Measurements from ENCODE around the gene PRDM16. TPM values are rescaled to one million over a fixed set of nuclear protein-coding genes. Genes with fewer than 3 reads are reported as not detected.

The PRDM16 gene
- polyA plus RNA-seq, 2 of the 4 experiments (the other 2 are of a cell fraction), result 0.03 to 0.35 TPM

DNA sequence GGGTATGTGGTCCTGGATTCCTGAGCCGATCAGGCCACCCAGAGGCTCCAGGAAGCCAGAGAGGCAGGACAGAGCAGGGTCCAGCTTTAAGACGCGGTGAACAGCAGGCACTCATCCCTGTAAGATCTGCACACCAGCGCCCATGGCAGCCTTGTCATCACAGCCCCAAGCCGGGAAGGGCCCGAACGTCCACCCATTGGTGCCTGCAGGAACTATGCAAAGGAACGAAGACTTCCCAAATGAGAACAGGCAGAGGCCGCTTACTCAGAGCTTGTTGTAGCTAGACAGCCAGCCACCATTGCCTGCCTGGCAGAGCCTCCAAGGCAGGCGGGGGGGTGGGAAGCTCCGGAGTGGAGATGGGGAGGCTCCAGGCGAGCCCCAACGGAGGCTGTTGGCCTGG is 373.3 kb downstream of the PRDM16 start:
- ChIA-PET POLR2A (no interaction called here), CTCF (interaction anchor here (0.8 to 2.3 kb wide), 3 partner anchors 11 to 42 kb away, joined by 3 to 14 read pairs (median 4); no protein-coding TSS in a partner anchor)
- Histone ChIP-seq H3K4me2 (no peak overlapping the region), H3K27ac (no peak overlapping the region), H3K9me3 (no peaks in the 10 kb centered on the region; the same call in 2 of the 3 replicates), H3K4me1 (no peaks in the 10 kb centered on the region), H3K4me3 (no peak overlapping the region)
- TF ChIP-seq CHD2 (IDR thresholded peaks at IDR 0.05; ENCODE audit: low read length, partially characterized antibody) (no peak), CBX8 (IDR thresholded peaks at IDR 0.05) (no peak), MAZ (IDR thresholded peaks at IDR 0.05; ENCODE audit: borderline replicate concordance, low read depth, low read length) (no peak)
- TF ChIP-seq, protein P1, sequence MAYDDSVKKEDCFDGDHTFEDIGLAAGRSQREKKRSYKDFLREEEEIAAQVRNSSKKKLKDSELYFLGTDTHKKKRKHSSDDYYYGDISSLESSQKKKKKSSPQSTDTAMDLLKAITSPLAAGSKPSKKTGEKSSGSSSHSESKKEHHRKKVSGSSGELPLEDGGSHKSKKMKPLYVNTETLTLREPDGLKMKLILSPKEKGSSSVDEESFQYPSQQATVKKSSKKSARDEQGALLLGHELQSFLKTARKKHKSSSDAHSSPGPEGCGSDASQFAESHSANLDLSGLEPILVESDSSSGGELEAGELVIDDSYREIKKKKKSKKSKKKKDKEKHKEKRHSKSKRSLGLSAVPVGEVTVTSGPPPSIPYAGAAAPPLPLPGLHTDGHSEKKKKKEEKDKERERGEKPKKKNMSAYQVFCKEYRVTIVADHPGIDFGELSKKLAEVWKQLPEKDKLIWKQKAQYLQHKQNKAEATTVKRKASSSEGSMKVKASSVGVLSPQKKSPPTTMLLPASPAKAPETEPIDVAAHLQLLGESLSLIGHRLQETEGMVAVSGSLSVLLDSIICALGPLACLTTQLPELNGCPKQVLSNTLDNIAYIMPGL (CRISPR knock-in tag; IDR thresholded peaks at IDR 0.05; ENCODE audit: borderline replicate concordance), result no peak
- TF ChIP-seq, protein P2, sequence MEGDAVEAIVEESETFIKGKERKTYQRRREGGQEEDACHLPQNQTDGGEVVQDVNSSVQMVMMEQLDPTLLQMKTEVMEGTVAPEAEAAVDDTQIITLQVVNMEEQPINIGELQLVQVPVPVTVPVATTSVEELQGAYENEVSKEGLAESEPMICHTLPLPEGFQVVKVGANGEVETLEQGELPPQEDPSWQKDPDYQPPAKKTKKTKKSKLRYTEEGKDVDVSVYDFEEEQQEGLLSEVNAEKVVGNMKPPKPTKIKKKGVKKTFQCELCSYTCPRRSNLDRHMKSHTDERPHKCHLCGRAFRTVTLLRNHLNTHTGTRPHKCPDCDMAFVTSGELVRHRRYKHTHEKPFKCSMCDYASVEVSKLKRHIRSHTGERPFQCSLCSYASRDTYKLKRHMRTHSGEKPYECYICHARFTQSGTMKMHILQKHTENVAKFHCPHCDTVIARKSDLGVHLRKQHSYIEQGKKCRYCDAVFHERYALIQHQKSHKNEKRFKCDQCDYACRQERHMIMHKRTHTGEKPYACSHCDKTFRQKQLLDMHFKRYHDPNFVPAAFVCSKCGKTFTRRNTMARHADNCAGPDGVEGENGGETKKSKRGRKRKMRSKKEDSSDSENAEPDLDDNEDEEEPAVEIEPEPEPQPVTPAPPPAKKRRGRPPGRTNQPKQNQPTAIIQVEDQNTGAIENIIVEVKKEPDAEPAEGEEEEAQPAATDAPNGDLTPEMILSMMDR (IDR thresholded peaks at IDR 0.05), result no peak
- WGBS (ENCODE audit: missing lambda C conversion rate), result 36% methylated on average over 2 of the region's 13 CpGs
- DNase-seq (ENCODE audit: low read depth in 1 of 2, low spot score in 1 of 2) (no peak), ATAC-seq (no peak; a peak in 1 of 6 replicates), FAIRE-seq (no peak)

DNA sequence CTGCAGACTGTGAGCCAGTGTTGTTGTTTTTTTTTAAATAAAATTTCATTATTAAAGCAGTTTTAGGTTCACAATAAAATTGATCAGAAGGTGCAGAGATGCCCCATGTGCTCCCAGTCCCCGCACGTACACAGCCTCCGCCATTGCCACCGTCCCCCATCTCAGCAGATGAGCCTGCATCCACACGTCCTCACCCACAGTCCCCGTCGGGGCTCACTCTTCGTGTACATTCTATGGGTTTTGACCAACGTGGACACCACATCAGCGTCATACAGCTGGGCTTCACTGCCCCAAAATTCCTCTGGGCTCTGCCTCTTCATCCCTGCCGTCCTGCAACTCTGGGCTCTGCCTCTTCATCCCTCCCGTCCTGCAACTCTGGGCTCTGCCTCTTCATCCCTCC is 373.9 kb downstream of the PRDM16 start:
- ChIA-PET POLR2A (no interaction called here), CTCF (interaction anchor here (0.8 to 2.3 kb wide), 4 partner anchors 10 to 48 kb away, joined by 3 to 14 read pairs (median 4); no protein-coding TSS in a partner anchor)

DNA sequence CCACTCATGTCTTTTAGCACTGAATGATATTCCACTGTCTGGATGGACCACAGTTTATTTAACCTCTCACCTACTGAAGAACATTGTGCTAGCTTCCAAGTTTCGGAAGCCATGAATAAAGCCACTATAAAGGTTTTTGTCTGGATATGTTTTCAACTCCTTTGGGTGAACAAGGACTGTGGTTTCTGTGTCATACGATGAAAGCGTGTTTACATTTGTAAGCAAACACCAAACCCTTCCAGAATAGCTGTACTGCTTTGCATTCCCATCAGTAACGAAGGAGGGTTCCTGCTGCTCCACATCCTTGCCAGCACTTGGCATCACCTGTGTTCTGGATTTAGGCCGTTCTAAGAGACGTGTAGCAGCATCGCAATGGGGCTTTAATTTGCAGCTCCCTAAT is 374.8 kb downstream of the PRDM16 start:
- ChIA-PET POLR2A (no interaction called here), CTCF (interaction anchor here (1.0 to 1.5 kb wide), 3 partner anchors 9 to 47 kb away, joined by 3 to 12 read pairs (median 3); no protein-coding TSS in a partner anchor)
- H3K4me3 ChIP-seq, result no peak overlapping the region
- FAIRE-seq (no peak), ATAC-seq (no peak), DNase-seq (ENCODE audit: low read depth in 1 of 2, low spot score in 1 of 2) (no peak)
- 74% methylated on average over 7 of the region's 7 CpGs for WGBS (ENCODE audit: missing lambda C conversion rate)
- no peaks in the 10 kb centered on the region for H3K4me1 ChIP-seq
- H3K27ac ChIP-seq, result no peak overlapping the region
- H3K9me3 ChIP-seq, result no peaks in the 10 kb centered on the region; the same call in 2 of the 3 replicates
- H3K4me2 ChIP-seq, result no peak overlapping the region
- TF ChIP-seq BHLHE40 (IDR thresholded peaks at IDR 0.05; ENCODE audit: low read depth, low read length) (no peak), HOXB5 (CRISPR knock-in tag; IDR thresholded peaks at IDR 0.05) (no peak), HOXB13 (CRISPR knock-in tag; IDR thresholded peaks at IDR 0.05; ENCODE audit: low read depth) (no peak), EHF (CRISPR knock-in tag; IDR thresholded peaks at IDR 0.05) (no peak), RNF2 (IDR thresholded peaks at IDR 0.05; ENCODE audit: borderline replicate concordance, low read depth) (no peak), HEYL (CRISPR knock-in tag; IDR thresholded peaks at IDR 0.05) (no peak), ZC3H11A (IDR thresholded peaks at IDR 0.05) (no peak), MAZ (IDR thresholded peaks at IDR 0.05; ENCODE audit: borderline replicate concordance, low read depth, low read length) (no peak), SREBF2 (IDR thresholded peaks at IDR 0.05) (no peak), MAFK (IDR thresholded peaks at IDR 0.05; ENCODE audit: partially characterized antibody) (no peak), FOXS1 (CRISPR knock-in tag; IDR thresholded peaks at IDR 0.05) (no peak), MYC (IDR thresholded peaks at IDR 0.05; ENCODE audit: borderline replicate concordance, low read length) (no peak)
- TF ChIP-seq, protein P3, sequence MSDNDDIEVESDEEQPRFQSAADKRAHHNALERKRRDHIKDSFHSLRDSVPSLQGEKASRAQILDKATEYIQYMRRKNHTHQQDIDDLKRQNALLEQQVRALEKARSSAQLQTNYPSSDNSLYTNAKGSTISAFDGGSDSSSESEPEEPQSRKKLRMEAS (IDR thresholded peaks at IDR 0.05), result no peak

More for the DNA sequence above, 373.9 kb downstream of the PRDM16 start:
- Histone ChIP-seq H3K9me3 (no peaks in the 10 kb centered on the region; the same call in 2 of the 3 replicates), H3K27ac (no peak overlapping the region), H3K4me2 (no peak overlapping the region), H3K4me3 (no peak overlapping the region), H3K4me1 (no peaks in the 10 kb centered on the region)
- TF ChIP-seq SMC3 (IDR thresholded peaks at IDR 0.05) (no peak), KDM5A (IDR thresholded peaks at IDR 0.05) (no peak), EP300 (IDR thresholded peaks at IDR 0.05) (no peak), ZFP36 (IDR thresholded peaks at IDR 0.05; ENCODE audit: borderline replicate concordance, partially characterized antibody) (no peak), EHMT2 (IDR thresholded peaks at IDR 0.05; ENCODE audit: low read depth) (no peak), ZC3H11A (IDR thresholded peaks at IDR 0.05) (no peak), ZSCAN20 (CRISPR knock-in tag; IDR thresholded peaks at IDR 0.05) (no peak), HOXB5 (CRISPR knock-in tag; IDR thresholded peaks at IDR 0.05) (no peak), HOXA7 (CRISPR knock-in tag; IDR thresholded peaks at IDR 0.05) (no peak), CBX2 (IDR thresholded peaks at IDR 0.05; ENCODE audit: borderline replicate concordance, low read depth) (no peak), ESRRA (IDR thresholded peaks at IDR 0.05; ENCODE audit: borderline replicate concordance, low read length) (no peak), NPAS2 (CRISPR knock-in tag; IDR thresholded peaks at IDR 0.05; ENCODE audit: borderline replicate concordance) (no peak), POLR2AphosphoS2 (conservative IDR thresholded peaks at IDR 0.05; ENCODE audit: low read length) (no peak)
- TF ChIP-seq, protein P1 (CRISPR knock-in tag; IDR thresholded peaks at IDR 0.05; ENCODE audit: borderline replicate concordance), result no peak
- TF ChIP-seq, protein P4, sequence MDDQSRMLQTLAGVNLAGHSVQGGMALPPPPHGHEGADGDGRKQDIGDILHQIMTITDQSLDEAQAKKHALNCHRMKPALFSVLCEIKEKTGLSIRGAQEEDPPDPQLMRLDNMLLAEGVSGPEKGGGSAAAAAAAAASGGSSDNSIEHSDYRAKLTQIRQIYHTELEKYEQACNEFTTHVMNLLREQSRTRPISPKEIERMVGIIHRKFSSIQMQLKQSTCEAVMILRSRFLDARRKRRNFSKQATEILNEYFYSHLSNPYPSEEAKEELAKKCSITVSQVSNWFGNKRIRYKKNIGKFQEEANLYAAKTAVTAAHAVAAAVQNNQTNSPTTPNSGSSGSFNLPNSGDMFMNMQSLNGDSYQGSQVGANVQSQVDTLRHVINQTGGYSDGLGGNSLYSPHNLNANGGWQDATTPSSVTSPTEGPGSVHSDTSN (IDR thresholded peaks at IDR 0.05), result no peak
- TF ChIP-seq, protein P5, sequence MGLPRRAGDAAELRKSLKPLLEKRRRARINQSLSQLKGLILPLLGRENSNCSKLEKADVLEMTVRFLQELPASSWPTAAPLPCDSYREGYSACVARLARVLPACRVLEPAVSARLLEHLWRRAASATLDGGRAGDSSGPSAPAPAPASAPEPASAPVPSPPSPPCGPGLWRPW (IDR thresholded peaks at IDR 0.05), result no peak
- no peak for DNase-seq (ENCODE audit: low read depth in 1 of 2, low spot score in 1 of 2)
- WGBS (ENCODE audit: missing lambda C conversion rate), result 57% methylated on average over 11 of the region's 12 CpGs
- no peak for ATAC-seq
- FAIRE-seq, result no peak

Data from A549 (cell line).